Adrenal gland (tissue), 12 donors: ENCODE measurements around the gene SH3YL1. TPM values are rescaled to one million over a fixed set of nuclear protein-coding genes. Genes with fewer than 3 reads are reported as not detected.

ENCODE experiments used
- DNase-seq, 7 donors: peaks; one replicate each; pipeline ENCODE4 v3.0.0-alpha.2; 2019 to 2020
- H3K27ac ChIP-seq, 5 donors: fragments of 200-600 bp; sonication (generic) in 4 of 5; 1 replicate in 3 of 5; 2 replicates in 2 of 5; pipeline versions ENCODE4 v1.5.1 to v1.8.0; 2016 to 2020; ENCODE audit warnings: mild to moderate bottlenecking in 1 of 5
- H3K27me3 ChIP-seq: fragments of 200-600 bp; 2 replicates; pipeline ENCODE4 v1.8.0; 2021
- H3K36me3 ChIP-seq, 2 donors: fragments of 200-600 bp; replicated peaks in 1 of 2; 1 replicate in 1 of 2; 2 replicates in 1 of 2; pipeline versions ENCODE4 v1.5.1 to v1.8.0; 2018 to 2022
- H3K4me1 ChIP-seq, 2 donors: fragments of 200-600 bp; replicated peaks in 1 of 2; 1 replicate in 1 of 2; 2 replicates in 1 of 2; pipeline versions ENCODE4 v1.5.1 to v1.8.0; 2018 to 2021
- H3K4me3 ChIP-seq, 4 donors: fragments of 200-600 bp; sonication (generic) in 3 of 4; one replicate each; pipeline ENCODE4 v1.5.1; 2016 to 2018
- H3K9me3 ChIP-seq, 3 donors: fragments of 200-600 bp; sonication (generic) in 1 of 3; replicated peaks in 1 of 3; 1 replicate in 2 of 3; 2 replicates in 1 of 3; pipeline versions ENCODE4 v1.5.1 to v1.8.0; 2016 to 2021
- CTCF ChIP-seq, 6 experiments: fragments of 450-650 bp in 4 of 6; fragments of 200-600 bp in 2 of 6; sonication (generic) in 1 of 6; IDR thresholded peaks; 1 replicate in 5 of 6; 2 replicates in 1 of 6; pipeline versions ENCODE4 v1.5.1 to v1.8.0; 2016 to 2021; ENCODE audit warnings: antibody characterized with exemption in 6 of 6, mild to moderate bottlenecking in 2 of 6, moderate library complexity in 1 of 6
- POLR2A ChIP-seq, 2 donors: fragments of 450-650 bp; IDR thresholded peaks; one replicate each; pipeline ENCODE4 v1.6.1; 2017; ENCODE audit warnings: antibody characterized with exemption in 2 of 2, mild to moderate bottlenecking in 2 of 2, moderate library complexity in 1 of 2
- WGBS, 4 donors: extraction: QIAGEN DNeasy Blood & Tissue Kit in 2 of 4; methylation state at CpG; one replicate each; pipeline versions ENCODE4 v1.1.5 to v1.1.7; 2013 to 2017; 5-methylcytosine and 5-hydroxymethylcytosine counted together
- intact Hi-C, 2 donors: fragments of 100-400 bp; cut with DNase I; formaldehyde crosslinking; loops; one replicate each; pipeline versions ENCODE4 v1.14.1 to v1.15.0; 2022 to 2023
- polyA plus RNA-seq, 3 donors: library from polyadenylated mRNA; stranded (reverse); fragments of 200-250 nt in 2 of 3; fragments of 350-450 nt in 1 of 3; fragmentation: Illumina TruSeq in 1 of 3; extraction: RNeasy Lipid Tissue Mini Kit (QIAGEN cat#74804) in 1 of 3; gene quantifications; one replicate each; pipeline ENCODE4 v1.2.3, GENCODE V29; 2013 to 2014
- total RNA-seq, 9 donors: library from RNA; depleted of rRNA in 4 of 9; stranded (reverse); fragments of >200 nt in 4 of 9; fragments of 120-200 nt in 1 of 9; fragmentation: NEBNext Ultra II Directional in 1 of 9; extraction: Animal tissue kit (Norgen Biotek cat#: 25700) in 1 of 9; gene quantifications; one replicate each; pipeline versions ENCODE4 v1.1.0 to v1.2.4, GENCODE V29; 2013 to 2023
- donor health status: healthy with polysubstance abuse.
- donor health status: Bipolar disorder and iron deficiency.
- donor health status: DM: yes; HTN: yes; CAD: no.
- donor health status: DM: no; HTN: no; CAD: no.
- donor health status: DM: no; HTN: no; CAD: no.
- donor health status: DM: yes; HTN: yes; CAD: no.

Gene SH3YL1
- total and polyA plus RNA-seq, 12 donors, result 43.6 to 108 (median 92.6) TPM

GRCh38 chr2:228115-228514 is 35.7 kb downstream of the SH3YL1 start:
- Histone ChIP-seq H3K9me3 (no peaks in the 10 kb centered on the region), H3K27me3 (no peaks in the 10 kb centered on the region), H3K4me3 (no peak overlapping the region), H3K4me1 (peaks cover 0 to 8% of the 10 kb centered on the region in 2 donors), H3K36me3 (peaks cover 0 to 30% of the 10 kb centered on the region in 2 donors), H3K27ac (no peak overlapping the region)
- TF ChIP-seq CTCF (IDR thresholded peaks at IDR 0.05), result no peak
- no peak for TF ChIP-seq POLR2A (IDR thresholded peaks at IDR 0.05)
- DNase-seq, result no peak
- WGBS, 4 donors, result 94 to 95% (median 95%) methylated on average over 9 of the region's 9 CpGs
- intact Hi-C loops, result no loop called here

- H3K27me3 ChIP-seq, result no peaks in the 10 kb centered on the region
- no peak for TF ChIP-seq CTCF (IDR thresholded peaks at IDR 0.05)
- no peak for TF ChIP-seq POLR2A (IDR thresholded peaks at IDR 0.05)
- no peaks in the 10 kb centered on the region for H3K9me3 ChIP-seq
- WGBS, 4 donors, result 89 to 96% (median 91%) methylated on average over 6 of the region's 6 CpGs
- no peak overlapping the region for H3K4me3 ChIP-seq
- peaks cover 0 to 29% of the 10 kb centered on the region in 2 donors for H3K36me3 ChIP-seq
- H3K4me1 ChIP-seq, result no peaks in the 10 kb centered on the region
- intact Hi-C loops, result no loop called here
- no peak for DNase-seq
- no peak overlapping the region for H3K27ac ChIP-seq
Measured at GRCh38 chr2:223971-224760, 39.7 kb downstream of the SH3YL1 start.

- no peak for DNase-seq
Measured at GRCh38 chr2:223451-223850, 40.4 kb downstream of the SH3YL1 start.

GRCh38 chr2:216068-216467 is 47.8 kb downstream of the SH3YL1 start:
- no peak for DNase-seq
- H3K36me3 ChIP-seq, result peaks cover 0 to 19% of the 10 kb centered on the region in 2 donors
- H3K27ac ChIP-seq, result no peak overlapping the region
- H3K9me3 ChIP-seq, result peaks cover 0 to 6% (median 0%) of the 10 kb centered on the region in 3 donors
- H3K4me1 ChIP-seq, result no peaks in the 10 kb centered on the region
- intact Hi-C loops, result no loop called here
- H3K27me3 ChIP-seq, result no peaks in the 10 kb centered on the region
- H3K4me3 ChIP-seq, result no peak overlapping the region
- TF ChIP-seq POLR2A (IDR thresholded peaks at IDR 0.05), result no peak
- TF ChIP-seq CTCF (IDR thresholded peaks at IDR 0.05), result no peak
- WGBS, 4 donors, result 88 to 94% (median 91%) methylated on average over 3 of the region's 3 CpGs

More at GRCh38 chr2:223451-223850, 40.4 kb downstream of the SH3YL1 start:
- Histone ChIP-seq H3K36me3 (peaks cover 0 to 34% of the 10 kb centered on the region in 2 donors), H3K27ac (no peak overlapping the region), H3K4me1 (no peaks in the 10 kb centered on the region), H3K27me3 (no peaks in the 10 kb centered on the region), H3K9me3 (no peaks in the 10 kb centered on the region), H3K4me3 (no peak overlapping the region)
- WGBS, 4 donors, result 87 to 90% (median 88%) methylated on average over 4 of the region's 4 CpGs
- intact Hi-C loops, result no loop called here
- TF ChIP-seq POLR2A (IDR thresholded peaks at IDR 0.05), result no peak
- TF ChIP-seq CTCF (IDR thresholded peaks at IDR 0.05), result no peak
